ENCODE measurements around the gene TMEM248. TPM values are rescaled to one million over a fixed set of nuclear protein-coding genes. Genes with fewer than 3 reads are reported as not detected.
A peak's percentile ranks its signal among the peaks of the same experiment; 100 is the strongest.

The TMEM248 gene
- total and polyA plus RNA-seq, 10 of the 15 experiments (the other 5 are each of a cell fraction or from before 2014, with no cell fraction given): 6.3 to 93.5 (median 64.9) TPM

DNA sequence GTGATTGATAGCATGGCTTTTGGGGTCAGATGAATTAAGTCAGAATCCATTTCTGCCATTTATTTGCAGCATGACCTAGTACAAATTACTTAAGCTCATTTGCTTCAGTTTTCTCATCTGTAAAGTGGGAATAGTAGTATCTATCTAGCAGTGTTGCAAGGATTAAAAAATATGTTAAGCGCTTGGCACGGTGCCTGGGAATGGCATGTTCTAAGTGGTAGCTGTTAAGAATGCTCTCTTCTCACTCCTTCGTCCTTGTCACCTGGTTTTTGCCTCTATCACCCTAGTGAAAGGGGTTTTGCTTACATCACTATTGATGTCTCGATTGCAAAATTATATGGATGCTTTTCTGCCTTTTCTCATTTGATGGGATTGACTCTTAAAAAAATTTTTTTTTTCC lies 7.4 kb downstream of the TMEM248 start:
- no peaks in the 10 kb centered on the region for H3K27me3 ChIP-seq (replicated peaks in 1 of 2; ENCODE audit: control insufficient read depth in 2 of 2, insufficient read depth in 2 of 2, low read length in 1 of 2)
- H3K9me3 ChIP-seq (replicated peaks; ENCODE audit: control insufficient read depth, insufficient read depth, low read length): no peaks in the 10 kb centered on the region
- no peak overlapping the region for H3K9ac ChIP-seq (ENCODE audit: control insufficient read depth, insufficient read depth, low read length)
- no peak overlapping the region for H3K4me3 ChIP-seq
- 0 out of 2 replicates have a peak, but pooled peaks cover 6% of the 10 kb centered on the region for H4K20me1 ChIP-seq (ENCODE audit: control insufficient read depth, insufficient read depth)
- TF ChIP-seq RB1 (IDR thresholded peaks at IDR 0.05; ENCODE audit: borderline replicate concordance): no peak
- no peak for TF ChIP-seq RBBP5 (conservative IDR thresholded peaks at IDR 0.05)
- TF ChIP-seq EZH2 (IDR thresholded peaks at IDR 0.05; ENCODE audit: borderline replicate concordance, control insufficient read depth, low read depth, low read length): no peak
- ChIA-PET SMC1A (ENCODE audit: uncharacterized antibody, unreplicated experiment) (interaction anchor here (0.6 kb wide), 1 partner anchor 14 kb away, joined by 3 read pairs; no protein-coding TSS in a partner anchor), RAD21 (ENCODE audit: unreplicated experiment) (no interaction called here), POLR2A (interaction anchor here (0.7 kb wide), 1 partner anchor 649 kb away, joined by 4 read pairs; no protein-coding TSS in a partner anchor), CTCF (interaction anchor here (1.2 kb wide), 1 partner anchor 12 kb away, joined by 3 read pairs; no protein-coding TSS in a partner anchor)
- H3K36me3 ChIP-seq (ENCODE audit: control insufficient read depth in 2 of 2, insufficient read depth in 2 of 2, low read length in 1 of 2): peaks cover 0 to 8% of the 10 kb centered on the region in 2 experiments
- in situ Hi-C loops (cut with MboI) (no loop called here), intact Hi-C loops (cut with micrococcal nuclease; ENCODE audit: unreplicated experiment) (loop anchor here (10.0 kb wide), 1 partner anchor 184 kb away; the partner anchor contains the start of gene RABGEF1)
- DNase-seq (ENCODE audit: low read depth, low spot score): no peak
- no peak overlapping the region for H2AFZ ChIP-seq (ENCODE audit: control insufficient read depth, low read depth, low read length)
- no peak overlapping the region for H3K4me2 ChIP-seq (ENCODE audit: control insufficient read depth, insufficient read depth)
- FAIRE-seq: no peak
- H3K4me1 ChIP-seq (ENCODE audit: control insufficient read depth, insufficient read depth, low read length): peaks cover under 1% of the 10 kb centered on the region; the same call in 1 of the 2 replicates
- no peak for ATAC-seq
- H3K79me2 ChIP-seq (ENCODE audit: control insufficient read depth, insufficient read depth, low read length): peaks cover 72% of the 10 kb centered on the region
- BruUV-seq (replicated peaks): no TSS peak
- no peak overlapping the region for H3K27ac ChIP-seq (ENCODE audit: control insufficient read depth, insufficient read depth)
- 96% methylated on average over 4 of the region's 4 CpGs for WGBS (ENCODE audit: insufficient coverage, insufficient replicate concordance, low lambda C conversion rate, missing lambda C conversion rate)

- in situ Hi-C loops (cut with MboI): no loop called here
- H3K9me3 ChIP-seq (replicated peaks; ENCODE audit: control insufficient read depth, insufficient read depth, low read length): no peaks in the 10 kb centered on the region
- 92% methylated on average over 8 of the region's 8 CpGs for WGBS (ENCODE audit: insufficient coverage, insufficient replicate concordance, low lambda C conversion rate, missing lambda C conversion rate)
- ATAC-seq (no peak), FAIRE-seq (no peak), DNase-seq (ENCODE audit: low read depth, low spot score) (no peak)
- ChIA-PET CTCF (no interaction called here), RAD21 (ENCODE audit: unreplicated experiment) (no interaction called here), POLR2A (no interaction called here), SMC1A (ENCODE audit: uncharacterized antibody, unreplicated experiment) (no interaction called here)
- H3K4me3 ChIP-seq: no peak overlapping the region
- peaks cover 69% of the 10 kb centered on the region for H3K79me2 ChIP-seq (ENCODE audit: control insufficient read depth, insufficient read depth, low read length)
- no peak overlapping the region for H2AFZ ChIP-seq (ENCODE audit: control insufficient read depth, low read depth, low read length)
- no TSS peak for BruUV-seq (replicated peaks)
- H3K27me3 ChIP-seq (replicated peaks in 1 of 2; ENCODE audit: control insufficient read depth in 2 of 2, insufficient read depth in 2 of 2, low read length in 1 of 2): no peaks in the 10 kb centered on the region
- H4K20me1 ChIP-seq (ENCODE audit: control insufficient read depth, insufficient read depth): 0 out of 2 replicates have a peak, but pooled peaks cover 10% of the 10 kb centered on the region
- peaks cover 0 to 5% of the 10 kb centered on the region in 2 experiments for H3K36me3 ChIP-seq (ENCODE audit: control insufficient read depth in 2 of 2, insufficient read depth in 2 of 2, low read length in 1 of 2)
- H3K27ac ChIP-seq (ENCODE audit: control insufficient read depth, insufficient read depth): no peak overlapping the region
- H3K4me2 ChIP-seq (ENCODE audit: control insufficient read depth, insufficient read depth): no peak overlapping the region
- H3K4me1 ChIP-seq (ENCODE audit: control insufficient read depth, insufficient read depth, low read length): no peaks in the 10 kb centered on the region
- intact Hi-C loops (cut with micrococcal nuclease; ENCODE audit: unreplicated experiment): loop anchor here (10.0 kb wide), 1 partner anchor 184 kb away; the partner anchor contains the start of gene RABGEF1
- H3K9ac ChIP-seq (ENCODE audit: control insufficient read depth, insufficient read depth, low read length): no peak overlapping the region
- TF ChIP-seq TBL1XR1 (IDR thresholded peaks at IDR 0.05; ENCODE audit: low read depth, low read length): no peak
- TF ChIP-seq, protein P1, sequence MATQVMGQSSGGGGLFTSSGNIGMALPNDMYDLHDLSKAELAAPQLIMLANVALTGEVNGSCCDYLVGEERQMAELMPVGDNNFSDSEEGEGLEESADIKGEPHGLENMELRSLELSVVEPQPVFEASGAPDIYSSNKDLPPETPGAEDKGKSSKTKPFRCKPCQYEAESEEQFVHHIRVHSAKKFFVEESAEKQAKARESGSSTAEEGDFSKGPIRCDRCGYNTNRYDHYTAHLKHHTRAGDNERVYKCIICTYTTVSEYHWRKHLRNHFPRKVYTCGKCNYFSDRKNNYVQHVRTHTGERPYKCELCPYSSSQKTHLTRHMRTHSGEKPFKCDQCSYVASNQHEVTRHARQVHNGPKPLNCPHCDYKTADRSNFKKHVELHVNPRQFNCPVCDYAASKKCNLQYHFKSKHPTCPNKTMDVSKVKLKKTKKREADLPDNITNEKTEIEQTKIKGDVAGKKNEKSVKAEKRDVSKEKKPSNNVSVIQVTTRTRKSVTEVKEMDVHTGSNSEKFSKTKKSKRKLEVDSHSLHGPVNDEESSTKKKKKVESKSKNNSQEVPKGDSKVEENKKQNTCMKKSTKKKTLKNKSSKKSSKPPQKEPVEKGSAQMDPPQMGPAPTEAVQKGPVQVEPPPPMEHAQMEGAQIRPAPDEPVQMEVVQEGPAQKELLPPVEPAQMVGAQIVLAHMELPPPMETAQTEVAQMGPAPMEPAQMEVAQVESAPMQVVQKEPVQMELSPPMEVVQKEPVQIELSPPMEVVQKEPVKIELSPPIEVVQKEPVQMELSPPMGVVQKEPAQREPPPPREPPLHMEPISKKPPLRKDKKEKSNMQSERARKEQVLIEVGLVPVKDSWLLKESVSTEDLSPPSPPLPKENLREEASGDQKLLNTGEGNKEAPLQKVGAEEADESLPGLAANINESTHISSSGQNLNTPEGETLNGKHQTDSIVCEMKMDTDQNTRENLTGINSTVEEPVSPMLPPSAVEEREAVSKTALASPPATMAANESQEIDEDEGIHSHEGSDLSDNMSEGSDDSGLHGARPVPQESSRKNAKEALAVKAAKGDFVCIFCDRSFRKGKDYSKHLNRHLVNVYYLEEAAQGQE (IDR thresholded peaks at IDR 0.05; ENCODE audit: low read depth, low read length): peak; percentile 13; the same call in 1 of the 2 replicates
- TF ChIP-seq SIX5 (IDR thresholded peaks at IDR 0.05; ENCODE audit: low read depth, low read length, severe bottlenecking): no peak
- TF ChIP-seq, protein P2, sequence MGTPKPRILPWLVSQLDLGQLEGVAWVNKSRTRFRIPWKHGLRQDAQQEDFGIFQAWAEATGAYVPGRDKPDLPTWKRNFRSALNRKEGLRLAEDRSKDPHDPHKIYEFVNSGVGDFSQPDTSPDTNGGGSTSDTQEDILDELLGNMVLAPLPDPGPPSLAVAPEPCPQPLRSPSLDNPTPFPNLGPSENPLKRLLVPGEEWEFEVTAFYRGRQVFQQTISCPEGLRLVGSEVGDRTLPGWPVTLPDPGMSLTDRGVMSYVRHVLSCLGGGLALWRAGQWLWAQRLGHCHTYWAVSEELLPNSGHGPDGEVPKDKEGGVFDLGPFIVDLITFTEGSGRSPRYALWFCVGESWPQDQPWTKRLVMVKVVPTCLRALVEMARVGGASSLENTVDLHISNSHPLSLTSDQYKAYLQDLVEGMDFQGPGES (IDR thresholded peaks at IDR 0.05): no peak
- TF ChIP-seq, protein P3, sequence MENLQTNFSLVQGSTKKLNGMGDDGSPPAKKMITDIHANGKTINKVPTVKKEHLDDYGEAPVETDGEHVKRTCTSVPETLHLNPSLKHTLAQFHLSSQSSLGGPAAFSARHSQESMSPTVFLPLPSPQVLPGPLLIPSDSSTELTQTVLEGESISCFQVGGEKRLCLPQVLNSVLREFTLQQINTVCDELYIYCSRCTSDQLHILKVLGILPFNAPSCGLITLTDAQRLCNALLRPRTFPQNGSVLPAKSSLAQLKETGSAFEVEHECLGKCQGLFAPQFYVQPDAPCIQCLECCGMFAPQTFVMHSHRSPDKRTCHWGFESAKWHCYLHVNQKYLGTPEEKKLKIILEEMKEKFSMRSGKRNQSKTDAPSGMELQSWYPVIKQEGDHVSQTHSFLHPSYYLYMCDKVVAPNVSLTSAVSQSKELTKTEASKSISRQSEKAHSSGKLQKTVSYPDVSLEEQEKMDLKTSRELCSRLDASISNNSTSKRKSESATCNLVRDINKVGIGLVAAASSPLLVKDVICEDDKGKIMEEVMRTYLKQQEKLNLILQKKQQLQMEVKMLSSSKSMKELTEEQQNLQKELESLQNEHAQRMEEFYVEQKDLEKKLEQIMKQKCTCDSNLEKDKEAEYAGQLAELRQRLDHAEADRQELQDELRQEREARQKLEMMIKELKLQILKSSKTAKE (IDR thresholded peaks at IDR 0.05; ENCODE audit: low read depth, poor library complexity, severe bottlenecking): no peak
Measured at GRCh38 chr7:66929165-66929564, 8.1 kb downstream of the TMEM248 start.

Data from GM12878 (cell line).